Measurements from ENCODE around the gene RTN4RL2.

The RTN4RL2 gene

DNA sequence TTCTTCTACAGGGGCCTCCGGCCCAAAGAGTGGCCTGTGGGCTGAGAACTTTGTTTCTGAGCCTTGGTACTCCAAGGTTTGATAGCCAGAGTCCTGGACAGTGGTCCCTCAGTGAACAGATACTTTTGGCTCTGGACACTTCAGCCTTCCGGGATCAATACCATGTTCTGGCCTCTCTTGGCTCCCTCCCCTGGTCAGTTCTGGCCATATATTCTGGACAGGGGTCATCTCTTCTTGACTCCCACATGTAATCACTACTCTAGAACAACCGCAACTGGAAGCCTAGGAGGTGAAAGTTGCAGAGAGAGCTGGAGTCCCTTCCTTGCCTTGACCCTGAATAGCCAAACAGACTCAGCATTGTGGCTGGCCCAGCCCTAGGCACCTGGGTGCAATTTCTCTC, 2.3 kb downstream of the RTN4RL2 start:
- no peak for DNase-seq (ENCODE audit: low read depth in 2 of 2)

DNA sequence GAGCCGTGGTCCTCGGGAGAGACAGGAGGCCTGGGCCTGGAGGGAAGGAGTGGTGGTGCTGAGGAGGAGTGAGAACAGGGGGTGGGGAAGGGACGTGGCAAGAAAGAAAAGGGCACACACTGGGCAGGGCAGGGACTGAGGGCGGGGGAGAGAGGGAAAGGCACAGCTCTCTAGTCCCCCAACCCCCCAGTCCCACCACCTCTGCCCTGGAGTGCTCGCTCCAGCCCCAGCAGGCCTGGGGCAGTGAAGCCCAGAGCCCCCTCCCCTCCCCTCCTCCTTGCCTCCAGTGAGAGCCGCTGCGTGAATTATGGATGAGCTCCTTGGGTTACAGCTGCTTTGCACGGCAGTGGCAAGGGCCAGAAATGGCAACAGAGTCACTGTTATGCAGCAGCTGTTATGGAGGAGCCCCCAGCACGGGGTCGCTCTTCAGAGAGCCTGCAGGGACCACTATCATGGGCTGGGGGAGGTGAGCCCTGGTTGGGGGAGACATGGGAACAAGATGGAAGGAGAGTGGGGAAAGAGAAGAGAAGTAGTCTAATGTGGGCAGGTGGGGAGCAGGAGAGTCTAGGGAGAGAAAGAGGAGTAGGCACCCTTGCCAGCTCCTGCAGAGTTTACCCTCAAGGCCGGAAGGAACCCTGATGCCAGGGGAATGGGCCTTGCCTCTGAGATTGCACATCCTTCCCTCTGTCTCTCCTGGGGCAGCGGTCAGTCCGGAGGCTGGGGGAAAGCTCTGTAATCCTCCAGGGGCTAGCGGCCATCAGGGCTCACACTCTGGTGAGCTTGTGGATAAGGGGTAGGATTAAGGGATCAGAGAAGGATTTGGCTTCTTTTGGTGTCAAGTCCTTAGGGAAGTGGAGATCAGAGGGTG, 3.6 kb downstream of the RTN4RL2 start:
- DNase-seq (ENCODE audit: low read depth in 2 of 2): no peak

DNA sequence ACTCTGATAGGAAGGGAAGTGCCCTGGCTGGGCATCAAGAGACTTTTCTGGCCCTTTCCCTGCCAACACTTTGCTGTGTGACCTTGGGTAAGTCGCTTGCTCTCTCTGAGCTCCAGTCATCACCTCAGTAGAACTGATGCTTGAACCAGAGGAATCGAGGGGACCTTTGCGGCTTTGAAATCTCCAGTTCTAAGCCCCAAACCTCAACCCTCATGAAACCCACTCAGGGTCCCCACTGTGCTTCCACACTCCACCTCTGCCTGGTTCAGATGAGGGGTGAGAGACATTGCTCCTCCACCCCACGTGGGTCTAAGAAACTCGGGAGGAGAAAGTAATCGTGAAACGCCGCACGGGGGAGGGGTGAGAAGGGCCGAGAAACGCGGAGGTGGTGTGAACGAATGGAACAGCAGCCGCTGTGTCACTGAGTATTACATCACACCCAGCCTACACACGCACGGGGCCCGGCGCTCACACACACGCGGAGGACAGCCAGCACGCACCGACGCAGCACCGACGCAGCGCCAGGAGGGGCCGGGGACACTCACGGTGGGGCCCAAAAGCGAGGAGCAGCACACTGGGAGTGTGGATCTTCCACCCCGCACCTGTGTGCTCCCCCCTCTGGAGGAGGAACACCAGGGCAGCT, 4.3 kb downstream of the RTN4RL2 start:
- DNase-seq (ENCODE audit: low read depth in 2 of 2): no peak

DNA sequence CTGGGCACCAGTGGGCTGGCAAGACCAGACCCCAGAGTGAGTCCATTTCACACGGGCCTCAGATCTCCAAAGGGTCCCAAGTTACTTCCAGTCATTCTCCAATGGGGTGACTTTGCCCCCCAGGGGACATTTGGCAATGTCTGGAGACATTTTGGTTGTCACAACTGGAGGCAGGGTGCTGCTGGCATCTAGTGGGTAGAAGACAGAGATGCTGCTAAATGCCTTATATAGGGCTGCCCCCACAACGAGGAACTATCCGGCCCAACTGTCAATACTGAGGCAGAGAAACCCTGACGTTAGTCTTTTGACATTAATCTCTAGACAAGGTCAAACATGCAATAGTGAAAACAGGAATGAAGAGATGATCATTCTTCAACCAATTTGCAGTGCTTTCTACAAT, 6.4 kb downstream of the RTN4RL2 start:
- DNase-seq (ENCODE audit: low read depth in 2 of 2): no peak

DNA sequence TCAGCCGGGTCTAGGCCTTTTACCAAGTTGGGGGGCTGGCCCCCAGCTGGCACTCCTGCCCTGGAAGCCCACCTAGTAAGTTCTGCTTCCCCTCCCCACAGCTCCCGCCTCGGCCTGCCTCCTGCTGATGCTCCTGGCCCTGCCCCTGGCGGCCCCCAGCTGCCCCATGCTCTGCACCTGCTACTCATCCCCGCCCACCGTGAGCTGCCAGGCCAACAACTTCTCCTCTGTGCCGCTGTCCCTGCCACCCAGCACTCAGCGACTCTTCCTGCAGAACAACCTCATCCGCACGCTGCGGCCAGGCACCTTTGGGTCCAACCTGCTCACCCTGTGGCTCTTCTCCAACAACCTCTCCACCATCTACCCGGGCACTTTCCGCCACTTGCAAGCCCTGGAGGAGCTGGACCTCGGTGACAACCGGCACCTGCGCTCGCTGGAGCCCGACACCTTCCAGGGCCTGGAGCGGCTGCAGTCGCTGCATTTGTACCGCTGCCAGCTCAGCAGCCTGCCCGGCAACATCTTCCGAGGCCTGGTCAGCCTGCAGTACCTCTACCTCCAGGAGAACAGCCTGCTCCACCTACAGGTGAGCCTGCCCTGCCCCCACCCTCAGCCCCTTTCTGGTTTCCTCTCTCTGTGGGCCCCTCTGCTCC, 7.3 kb downstream of the RTN4RL2 start:
- DNase-seq (ENCODE audit: low read depth in 2 of 2): no peak

DNA sequence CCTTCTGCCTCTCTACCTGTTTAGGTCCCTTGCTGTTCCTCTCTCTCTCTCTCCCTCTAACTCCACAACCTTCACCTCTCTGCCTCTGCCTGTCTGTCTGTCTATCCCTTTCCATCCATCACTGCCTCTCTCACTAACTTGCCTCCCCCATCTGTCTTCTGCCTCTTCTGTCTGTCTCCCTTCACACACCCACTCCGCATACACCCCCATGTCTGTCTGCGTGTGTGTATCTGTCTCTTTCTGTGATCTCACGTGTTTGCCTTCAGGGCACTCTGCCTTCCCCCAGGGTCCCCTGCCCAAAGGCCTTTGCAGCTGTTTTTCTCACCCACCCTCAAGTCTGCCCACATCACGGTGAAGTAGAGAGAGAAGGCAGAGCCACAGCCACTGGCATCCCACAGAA, 7.9 kb downstream of the RTN4RL2 start:
- no peak for DNase-seq (ENCODE audit: low read depth in 2 of 2)

DNA sequence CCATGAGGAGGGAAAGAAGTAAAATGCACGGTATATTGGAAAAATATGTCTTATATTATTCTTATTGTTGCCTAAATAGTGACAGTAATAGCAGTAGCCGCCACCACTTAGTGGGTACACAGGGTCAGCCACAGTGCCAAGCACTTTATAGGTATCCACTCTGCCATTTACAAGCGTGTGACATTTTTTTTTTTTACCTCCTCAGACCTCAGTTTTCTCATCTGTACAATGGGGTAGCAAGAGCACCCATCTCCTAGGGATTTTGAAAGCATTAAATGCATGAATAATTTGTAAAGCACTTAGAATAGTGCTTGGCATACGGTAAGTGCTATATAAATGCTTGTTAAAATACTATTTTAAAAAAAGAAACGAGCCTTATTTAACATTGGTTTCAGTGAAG, 8.9 kb downstream of the RTN4RL2 start:
- no peak for DNase-seq (ENCODE audit: low read depth in 2 of 2)

DNA sequence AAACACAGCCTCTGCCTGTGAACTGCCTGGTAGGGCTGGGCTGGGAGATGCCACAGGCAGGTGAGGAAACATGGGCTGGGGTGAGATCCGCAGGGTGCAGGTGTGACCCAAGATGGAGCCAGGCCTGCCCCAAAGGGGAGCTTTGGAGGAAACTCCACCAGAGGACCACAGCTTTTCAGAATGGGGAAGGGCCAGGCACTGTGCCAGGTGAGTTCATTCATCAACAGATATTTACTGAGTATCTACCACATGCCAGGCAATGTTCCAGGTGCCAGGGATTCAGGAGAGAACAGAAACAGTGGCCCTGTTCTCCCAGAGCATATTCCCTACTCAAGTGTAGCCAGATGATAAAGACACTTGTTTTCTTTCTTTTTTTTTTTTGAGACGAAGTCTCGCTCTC, 11.2 kb downstream of the RTN4RL2 start:
- DNase-seq (ENCODE audit: low read depth in 2 of 2): no peak

DNA sequence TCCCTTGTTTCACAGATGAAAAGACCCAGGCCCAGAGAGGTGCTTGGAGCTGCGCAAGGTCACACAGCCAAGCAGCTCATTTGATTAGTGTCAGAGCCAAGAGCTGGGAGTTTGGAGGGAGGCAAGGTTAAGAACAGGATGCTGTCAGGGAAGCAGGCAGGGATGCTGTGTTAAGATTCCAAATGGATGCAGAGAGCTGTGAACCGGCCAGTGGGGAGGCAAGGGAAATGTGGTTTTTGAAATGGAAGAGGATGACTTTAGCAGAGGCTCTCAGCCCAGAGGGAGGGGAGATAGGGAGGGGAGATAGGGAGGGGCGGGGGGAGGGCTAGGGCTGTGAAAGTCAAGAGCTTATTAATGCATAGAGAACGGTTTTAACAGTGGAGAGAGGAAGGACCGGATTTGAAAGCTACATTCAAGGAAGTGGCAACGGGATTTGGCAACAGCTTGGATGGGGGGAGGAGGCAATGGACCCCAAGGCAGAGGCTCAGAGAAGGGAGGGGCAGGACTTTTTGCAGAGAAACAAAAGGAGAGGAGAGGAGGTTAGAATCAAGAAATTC, 13.0 kb downstream of the RTN4RL2 start:
- DNase-seq (ENCODE audit: low read depth in 2 of 2): no peak

DNA sequence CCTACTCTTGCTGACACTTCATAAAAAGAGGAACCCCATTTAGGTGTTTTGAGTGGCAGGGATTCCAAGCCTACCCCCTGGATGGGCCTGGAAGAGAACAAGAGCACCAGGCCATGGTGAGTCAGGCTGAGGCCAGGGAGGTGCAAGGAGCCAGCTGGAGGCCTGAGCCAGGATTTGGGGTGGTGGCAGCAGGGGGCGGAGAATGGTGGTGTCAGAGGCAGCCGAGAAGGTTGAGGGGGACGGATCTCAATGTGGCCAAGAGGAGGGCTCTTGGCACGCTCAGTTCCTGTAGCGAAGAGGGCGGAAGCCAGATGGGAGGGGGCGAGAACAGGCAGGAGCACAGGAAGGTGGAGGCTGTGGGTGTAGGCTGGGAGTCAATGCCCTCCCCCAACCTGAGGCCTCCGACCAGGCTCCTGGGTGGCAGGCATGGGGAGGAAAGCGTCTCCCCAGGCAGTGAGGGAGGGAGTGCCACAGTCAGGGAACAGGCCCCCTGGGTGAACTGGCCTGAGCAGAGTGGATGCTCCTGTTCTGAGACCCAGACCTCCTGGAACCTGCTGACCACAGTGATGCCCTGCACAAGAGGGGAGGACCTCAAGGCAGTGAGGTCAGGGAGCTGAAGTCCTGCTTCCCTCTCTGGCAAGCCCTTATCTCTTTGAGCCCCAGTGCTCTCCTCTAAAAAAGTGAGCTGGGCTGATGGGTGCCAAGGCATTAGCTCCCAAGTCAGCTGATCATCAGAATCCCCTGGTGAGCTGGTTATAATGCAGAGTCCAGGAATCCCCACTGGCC, 13.9 kb downstream of the RTN4RL2 start:
- DNase-seq (ENCODE audit: low read depth in 2 of 2): no peak

DNA sequence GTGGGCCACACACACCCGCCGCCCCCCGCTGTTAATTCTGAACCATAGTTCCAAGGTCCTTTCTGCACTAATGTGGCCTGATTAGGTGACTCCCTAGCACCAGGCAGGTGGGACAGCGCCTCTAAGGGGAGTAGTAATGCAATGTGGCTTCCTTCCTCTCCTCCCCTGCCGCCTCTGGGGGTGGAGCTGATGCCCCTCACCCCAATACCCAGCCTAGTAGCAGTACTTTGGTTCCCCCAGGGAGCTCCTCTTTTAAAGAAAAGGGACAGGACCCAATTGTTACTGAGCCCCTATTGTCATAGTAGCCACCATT, 14.4 kb downstream of the RTN4RL2 start:
- DNase-seq (ENCODE audit: low read depth in 2 of 2): no peak

DNA sequence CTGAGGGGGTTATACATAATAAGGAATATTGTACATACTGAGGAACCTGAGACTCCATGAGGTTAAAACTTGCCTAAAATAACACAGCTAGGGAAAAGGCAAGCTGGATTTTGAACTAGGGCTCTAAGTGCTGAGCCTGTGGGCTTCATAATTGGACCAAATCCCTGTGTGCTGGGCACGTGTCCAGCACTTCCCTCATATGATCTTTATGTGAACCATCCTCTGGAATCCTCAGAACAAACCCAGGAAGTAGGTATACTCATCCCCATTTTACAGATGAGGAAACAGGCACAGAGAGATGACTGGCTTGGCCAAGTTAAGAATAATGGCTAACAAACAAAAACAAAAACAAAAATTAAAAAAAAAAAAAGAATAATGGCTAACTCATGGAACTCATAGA, 14.9 kb downstream of the RTN4RL2 start:
- DNase-seq (ENCODE audit: low read depth in 2 of 2): no peak

DNA sequence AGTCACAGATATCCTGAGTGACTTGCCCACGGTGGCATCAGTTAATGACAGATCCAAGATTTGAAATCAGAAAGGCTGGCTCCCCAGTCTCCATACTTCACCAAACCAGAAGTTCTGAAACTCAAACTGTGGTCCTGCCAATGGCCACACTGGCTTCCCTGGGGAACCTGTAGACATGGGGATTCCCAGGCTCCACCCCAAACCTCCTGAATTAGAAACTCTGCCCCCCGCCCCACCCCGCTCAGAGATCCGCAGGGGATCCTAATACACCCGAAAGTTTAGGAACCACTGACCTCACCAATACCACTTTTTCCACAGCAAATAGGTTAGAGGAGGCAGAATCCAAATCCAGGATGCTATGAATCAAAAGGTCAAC, 15.3 kb downstream of the RTN4RL2 start:
- DNase-seq (ENCODE audit: low read depth in 2 of 2): no peak

DNA sequence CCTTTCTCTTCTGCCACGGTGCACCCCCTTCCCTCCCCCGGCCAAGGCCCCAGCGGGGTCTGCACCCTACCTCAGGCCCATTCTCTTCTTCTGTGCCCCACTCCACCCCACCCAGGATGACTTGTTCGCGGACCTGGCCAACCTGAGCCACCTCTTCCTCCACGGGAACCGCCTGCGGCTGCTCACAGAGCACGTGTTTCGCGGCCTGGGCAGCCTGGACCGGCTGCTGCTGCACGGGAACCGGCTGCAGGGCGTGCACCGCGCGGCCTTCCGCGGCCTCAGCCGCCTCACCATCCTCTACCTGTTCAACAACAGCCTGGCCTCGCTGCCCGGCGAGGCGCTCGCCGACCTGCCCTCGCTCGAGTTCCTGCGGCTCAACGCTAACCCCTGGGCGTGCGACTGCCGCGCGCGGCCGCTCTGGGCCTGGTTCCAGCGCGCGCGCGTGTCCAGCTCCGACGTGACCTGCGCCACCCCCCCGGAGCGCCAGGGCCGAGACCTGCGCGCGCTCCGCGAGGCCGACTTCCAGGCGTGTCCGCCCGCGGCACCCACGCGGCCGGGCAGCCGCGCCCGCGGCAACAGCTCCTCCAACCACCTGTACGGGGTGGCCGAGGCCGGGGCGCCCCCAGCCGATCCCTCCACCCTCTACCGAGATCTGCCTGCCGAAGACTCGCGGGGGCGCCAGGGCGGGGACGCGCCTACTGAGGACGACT, 15.9 kb downstream of the RTN4RL2 start:
- DNase-seq (ENCODE audit: low read depth in 2 of 2): no peak

DNA sequence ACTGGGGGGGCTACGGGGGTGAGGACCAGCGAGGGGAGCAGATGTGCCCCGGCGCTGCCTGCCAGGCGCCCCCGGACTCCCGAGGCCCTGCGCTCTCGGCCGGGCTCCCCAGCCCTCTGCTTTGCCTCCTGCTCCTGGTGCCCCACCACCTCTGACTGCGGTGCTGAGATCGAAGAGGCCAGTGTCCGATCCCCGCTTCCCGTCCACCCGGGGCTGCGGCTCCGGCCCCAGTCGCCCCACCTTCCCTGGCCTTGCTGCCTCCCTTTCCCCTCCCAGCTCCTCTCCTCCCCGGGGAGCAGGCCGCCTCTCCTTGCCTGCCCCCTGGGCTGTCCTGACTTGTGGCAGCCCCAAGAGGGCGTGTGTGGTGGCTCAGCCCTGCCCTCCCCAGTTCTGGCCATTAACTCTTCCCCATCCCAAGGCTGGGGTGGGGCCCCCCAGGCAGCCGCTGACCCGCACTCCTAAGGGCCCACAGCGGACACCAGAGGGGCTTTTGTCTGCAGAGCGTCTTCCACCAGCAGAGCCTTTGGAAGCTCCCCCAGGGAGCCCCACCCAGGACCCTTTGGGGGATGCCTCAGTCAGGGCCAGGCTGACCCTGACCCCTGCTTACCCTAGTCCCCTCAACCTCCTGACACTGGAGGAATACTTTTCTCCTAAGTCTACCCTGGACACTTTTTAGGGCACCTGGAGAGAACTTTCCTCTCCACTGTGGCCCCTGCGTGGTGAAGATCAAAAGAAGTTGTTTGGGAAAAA, 16.6 kb downstream of the RTN4RL2 start:
- DNase-seq (ENCODE audit: low read depth in 2 of 2): no peak

DNA sequence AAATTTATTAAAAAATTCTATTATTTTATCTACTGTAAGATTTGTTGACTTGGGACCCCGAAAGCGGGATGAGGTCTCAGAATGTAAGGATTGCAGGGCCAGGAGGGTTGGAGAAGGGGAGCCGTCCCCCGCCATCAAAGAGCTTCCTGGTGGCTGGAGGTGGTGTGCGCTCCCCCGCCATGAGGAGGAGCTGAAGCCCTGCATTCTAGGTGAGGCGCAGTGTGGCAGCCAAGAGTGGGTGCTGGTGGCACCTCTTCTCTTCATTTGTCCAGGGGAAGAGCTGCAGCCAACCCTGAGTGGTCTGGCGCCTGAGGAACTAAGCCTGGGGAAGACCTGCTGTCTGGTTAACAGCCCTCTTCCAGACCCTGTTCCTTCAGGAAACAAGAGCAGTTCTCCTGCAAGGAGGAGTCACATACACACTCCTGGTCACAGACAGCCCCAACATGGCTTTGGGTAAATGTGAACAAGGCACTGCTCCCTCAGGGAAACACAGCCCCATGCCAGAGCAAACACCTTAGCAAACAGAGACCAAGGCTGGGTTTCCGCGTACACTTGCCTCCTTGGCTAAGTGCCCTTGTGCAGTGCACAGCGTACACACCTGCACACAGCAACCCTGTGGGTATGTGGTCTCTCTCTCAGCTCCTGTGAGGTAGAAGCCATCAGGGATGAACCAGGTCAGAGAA, 17.3 kb downstream of the RTN4RL2 start:
- no peak for DNase-seq (ENCODE audit: low read depth in 2 of 2)

DNA sequence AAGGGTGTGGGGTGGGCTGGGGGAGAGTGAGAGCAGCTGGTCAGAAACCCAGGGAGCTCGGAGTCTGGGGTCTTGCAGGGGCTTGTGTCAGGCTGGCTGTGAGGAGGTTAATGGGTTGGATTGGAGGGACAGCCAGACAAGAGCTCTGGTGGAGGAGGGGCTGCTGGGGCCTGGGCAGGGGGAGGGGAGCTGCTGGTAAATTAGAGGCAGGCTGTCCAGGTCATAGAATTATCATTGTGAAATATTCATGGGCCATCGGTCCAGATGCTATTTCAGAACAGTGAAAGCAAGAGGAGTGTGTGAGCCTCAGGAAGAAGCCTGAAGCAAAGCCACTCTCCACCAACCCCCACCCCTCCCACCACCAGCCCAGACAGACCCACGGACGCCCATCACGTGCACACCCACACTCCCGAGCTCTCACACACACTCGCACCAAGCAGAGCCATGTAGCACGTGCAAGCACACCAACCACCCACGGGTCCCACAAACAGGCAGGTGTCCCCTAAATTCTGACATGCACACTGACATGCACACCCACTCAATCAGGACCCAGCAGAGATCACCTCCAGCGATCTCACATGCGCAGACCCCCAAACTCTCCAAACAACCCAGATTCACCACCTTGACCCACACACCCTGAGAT, 18.8 kb downstream of the RTN4RL2 start:
- no peak for DNase-seq (ENCODE audit: low read depth in 2 of 2)

DNA sequence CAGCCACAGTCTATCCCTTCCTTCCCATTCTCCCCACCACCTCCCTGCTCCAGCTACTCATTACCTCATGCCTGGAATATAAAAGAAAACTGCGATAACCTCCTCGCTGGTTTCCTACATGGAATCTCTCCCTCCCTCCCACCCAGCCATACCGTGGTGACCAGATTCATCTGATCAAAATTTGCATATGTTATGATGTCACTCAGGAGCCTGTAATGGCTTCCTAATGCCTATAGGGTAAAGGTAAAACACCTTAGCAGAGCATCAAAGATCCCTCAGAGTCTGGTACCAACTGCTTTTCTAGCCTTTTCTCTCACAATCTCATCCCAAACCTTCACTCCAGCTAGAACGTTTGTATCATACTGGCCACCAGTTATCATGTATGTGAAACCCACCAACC, 19.6 kb downstream of the RTN4RL2 start:
- no peak for DNase-seq (ENCODE audit: low read depth in 2 of 2)

DNA sequence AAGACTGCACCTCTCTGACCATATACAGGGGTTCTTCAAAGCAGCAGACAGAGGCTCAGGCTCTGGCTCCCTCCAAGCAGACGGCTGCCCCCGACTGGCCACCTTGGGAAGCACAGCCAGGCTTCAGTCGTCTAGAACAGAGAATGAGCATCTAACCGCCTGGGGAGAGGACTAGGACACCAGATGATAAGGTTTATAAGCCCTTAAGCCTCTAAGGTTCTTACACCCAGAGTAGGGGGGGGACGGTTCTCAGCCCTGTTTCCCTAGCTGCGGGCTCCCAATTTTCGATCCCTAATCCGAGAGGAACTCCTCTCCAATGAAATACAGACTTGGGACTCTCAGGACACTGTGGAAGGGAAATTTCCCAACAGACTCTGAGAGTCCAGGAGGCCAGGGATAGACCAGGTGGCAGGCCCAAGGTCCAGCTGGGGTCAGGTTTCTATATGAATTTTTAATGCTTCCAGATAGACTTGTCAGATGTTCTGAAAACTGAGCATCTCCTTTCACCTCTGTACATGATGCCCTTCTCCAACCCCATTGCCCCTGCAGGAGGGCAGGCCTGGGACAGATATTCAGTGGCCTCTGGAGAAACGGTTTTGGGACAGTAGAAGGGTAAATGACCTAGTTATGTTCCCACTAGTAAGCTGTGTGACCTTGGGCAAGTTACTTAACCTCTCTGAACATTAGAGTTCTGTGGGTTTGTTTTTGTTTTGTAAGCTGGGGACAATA, 20.2 kb downstream of the RTN4RL2 start:
- DNase-seq (ENCODE audit: low read depth in 2 of 2): peak; percentile 58 to 70

All from activated CD4-positive, alpha-beta T cell treated with anti-CD3 and anti-CD28 coated beads for 24 hours (primary cell).